Keratinocyte (primary cell): ENCODE measurements around the gene PARP14. TPM values are rescaled to one million over a fixed set of nuclear protein-coding genes. Genes with fewer than 3 reads are reported as not detected.

Experiments used
- DNase-seq: peaks from one replicate; pipeline ENCODE4 v3.0.0-alpha.2; 2011; ENCODE audit warnings: low read depth, missing footprints, low spot score
- FAIRE-seq: peaks from 2 replicates; lab custom pipeline; 2011; peaks lifted over from hg19 to GRCh38; lab: Jason Lieb, UNC
- H2AFZ ChIP-seq: 2 replicates; pipeline ENCODE4 v1.6.0; 2012; ENCODE audit warnings: low read length, control low read depth, inconsistent platforms; ENCODE audit not compliant: control insufficient read depth
- H3K27ac ChIP-seq: 2 replicates; pipeline ENCODE4 v1.5.1; 2011; ENCODE audit warnings: low read length; ENCODE audit not compliant: control insufficient read depth, insufficient read depth
- H3K27me3 ChIP-seq: 3 replicates; pipeline ENCODE4 v1.6.0; 2011; ENCODE audit warnings: low read length; ENCODE audit not compliant: control insufficient read depth, insufficient read depth; ENCODE audit errors: extremely low read depth
- H3K36me3 ChIP-seq, 2 experiments: 2 replicates in 1 of 2; 3 replicates in 1 of 2; pipeline ENCODE4 v1.5.1; 2011; ENCODE audit warnings: low read length in 2 of 2, mild to moderate bottlenecking in 1 of 2; ENCODE audit not compliant: control insufficient read depth in 2 of 2, insufficient read depth in 2 of 2; ENCODE audit errors: extremely low read depth in 1 of 2
- H3K4me1 ChIP-seq: 3 replicates; pipeline ENCODE4 v1.5.1; 2011; ENCODE audit warnings: low read length; ENCODE audit not compliant: control insufficient read depth, insufficient read depth; ENCODE audit errors: extremely low read depth
- H3K4me2 ChIP-seq: 3 replicates; pipeline ENCODE4 v1.6.0; 2011; ENCODE audit warnings: low read depth, low read length; ENCODE audit not compliant: control insufficient read depth, insufficient read depth; ENCODE audit errors: extremely low read depth
- H3K4me3 ChIP-seq, 3 experiments: fragments of 200-600 bp in 1 of 3; sonication (generic) in 1 of 3; 2 replicates in 2 of 3; 3 replicates in 1 of 3; pipeline ENCODE4 v1.5.1; 2011 to 2016; ENCODE audit warnings: low read length in 3 of 3, mild to moderate bottlenecking in 3 of 3, control low read depth in 2 of 3, inconsistent platforms in 1 of 3, low read depth in 1 of 3, mixed read lengths in 1 of 3, mixed run types in 1 of 3, moderate library complexity in 1 of 3; ENCODE audit not compliant: control insufficient read depth in 2 of 3, insufficient read depth in 2 of 3; ENCODE audit errors: extremely low read depth in 1 of 3
- H3K79me2 ChIP-seq: 2 replicates; pipeline ENCODE4 v1.6.0; 2012; ENCODE audit warnings: low read length; ENCODE audit not compliant: control insufficient read depth, insufficient read depth
- H3K9ac ChIP-seq: 3 replicates; pipeline ENCODE4 v1.6.0; 2011; ENCODE audit warnings: low read length; ENCODE audit not compliant: control insufficient read depth, insufficient read depth; ENCODE audit errors: extremely low read depth
- H3K9me1 ChIP-seq: 3 replicates; pipeline ENCODE4 v1.6.0; 2011; ENCODE audit warnings: low read length; ENCODE audit not compliant: control insufficient read depth, insufficient read depth; ENCODE audit errors: extremely low read depth
- H3K9me3 ChIP-seq: 2 replicates; pipeline ENCODE4 v1.5.1; 2012; ENCODE audit warnings: low read depth, low read length; ENCODE audit not compliant: control insufficient read depth
- H4K20me1 ChIP-seq: 3 replicates; pipeline ENCODE4 v1.6.0; 2011; ENCODE audit warnings: low read length; ENCODE audit not compliant: control insufficient read depth, insufficient read depth; ENCODE audit errors: extremely low read depth
- CTCF ChIP-seq, 3 experiments: IDR thresholded peaks in 1 of 3; conservative IDR thresholded peaks in 1 of 3; optimal IDR thresholded peaks in 1 of 3; 2 replicates in 2 of 3; 3 replicates in 1 of 3; pipeline versions ENCODE3 to v1.5.1; 2011; ENCODE audit warnings: low read length in 3 of 3, mild to moderate bottlenecking in 3 of 3, moderate library complexity in 2 of 3, control low read depth in 1 of 3, inconsistent platforms in 1 of 3; ENCODE audit not compliant: insufficient read depth in 2 of 3; ENCODE audit errors: extremely low read depth in 1 of 3
- EZH2 ChIP-seq: IDR thresholded peaks from one replicate; pipeline ENCODE4 v1.6.1; 2012; ENCODE audit warnings: inconsistent platforms, mild to moderate bottlenecking, low read length, moderate library complexity
- dilution Hi-C: fragments of 300-500 bp; cut with MboI; formaldehyde crosslinking; loops from one replicate; pipeline ENCODE4 v1.7.0; 2020; ENCODE audit warnings: low sequenced_read_pairs; ENCODE audit not compliant: extremely low pct_ligation_motif_present
- polyA plus RNA-seq, 5 experiments: library from polyadenylated mRNA; depleted of rRNA in 3 of 5; stranded (reverse) in 3 of 5; stranded (forward) in 1 of 5; unstranded in 1 of 5; fragments of >200 nt; gene quantifications; 1 replicate in 1 of 5; 2 replicates in 3 of 5; 3 replicates in 1 of 5; pipeline versions ENCODE4 v1.2.1 to v1.2.3, GENCODE V29; 2011 to 2012; ENCODE audit warnings: missing spikeins in 2 of 5, low read depth in 1 of 5, low replicate concordance in 1 of 5

PARP14 gene
- polyA plus RNA-seq, 1 donor (not counting 4 experiments of a cell fraction or from before 2014, with no cell fraction given) = 25.7 TPM

DNA sequence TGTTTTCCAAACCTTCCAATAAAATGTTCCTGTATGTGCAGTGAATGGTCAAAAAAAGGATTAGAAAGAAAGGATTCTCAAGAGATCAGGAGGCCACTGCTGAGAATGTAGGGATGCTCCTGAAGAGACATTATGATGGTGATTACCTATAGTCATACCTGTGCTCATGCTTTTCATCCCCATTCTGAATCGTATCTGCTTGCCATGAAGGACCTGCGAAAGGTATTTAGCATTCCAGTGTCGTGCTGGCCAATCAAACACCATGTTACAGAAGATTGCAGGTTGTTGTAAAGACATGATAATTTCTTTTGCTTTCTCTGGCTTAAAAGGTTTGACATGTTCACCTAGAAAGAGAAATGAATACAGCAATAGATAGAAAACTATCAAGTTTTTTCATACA, 96.9 kb downstream of the PARP14 start:
- Histone ChIP-seq H3K36me3 (no peaks in the 10 kb centered on the region), H3K27ac (no peak overlapping the region), H3K4me3 (no peak overlapping the region), H3K9me1 (no peaks in the 10 kb centered on the region), H3K27me3 (no peaks in the 10 kb centered on the region), H3K9me3 (no peaks in the 10 kb centered on the region), H3K4me2 (no peak overlapping the region), H4K20me1 (no peaks in the 10 kb centered on the region), H3K4me1 (no peaks in the 10 kb centered on the region), H3K9ac (no peak overlapping the region), H2AFZ (no peak overlapping the region), H3K79me2 (no peaks in the 10 kb centered on the region)
- FAIRE-seq (no peak), DNase-seq (no peak)
- dilution Hi-C loops = no loop called here
- no peak for TF ChIP-seq CTCF (optimal IDR thresholded peaks at IDR 0.05 in 1 of 3, IDR thresholded peaks at IDR 0.05 in 1 of 3, conservative IDR thresholded peaks at IDR 0.05 in 1 of 3; ENCODE audit: extremely low read depth in 1 of 3, insufficient read depth in 2 of 3, low read length in 3 of 3)
- no peak for TF ChIP-seq EZH2

Other genes starting within 250 kb of the PARP14 start
- gene KPNA1, start 165.9 kb upstream of the PARP14 start, polyA plus RNA-seq = 59.4 to 66.7 TPM (median 61.4 TPM) in 3 replicates
- 62.4 to 70.1 TPM (median 66.1 TPM) in 3 replicates for gene PARP9, start 116.5 kb upstream of the PARP14 start, polyA plus RNA-seq
- gene DTX3L, start 116.5 kb upstream of the PARP14 start, polyA plus RNA-seq = 7.2 to 19.6 TPM (median 13.6 TPM) in 3 replicates
- gene PARP15, start 103.2 kb upstream of the PARP14 start, polyA plus RNA-seq = 0.25 to 0.33 TPM (median 0.33 TPM) in 3 replicates
- gene HSPBAP1, start 113.0 kb downstream of the PARP14 start, polyA plus RNA-seq = 4.8 to 9.5 TPM (median 6.6 TPM) in 3 replicates
- 16.2 to 19.1 TPM (median 18.2 TPM) in 3 replicates for gene SLC49A4, start 114.2 kb downstream of the PARP14 start, polyA plus RNA-seq